DND-41 (cell line): Measurements from ENCODE around the gene FBXO15.

Experiments
- ATAC-seq: fragments of 200-7000 bp; cut with Tn5 transposase; 3 replicates; pipeline ENCODE4 v1.9.1; 2021; ENCODE audit warnings: low read depth; ENCODE audit not compliant: insufficient read depth
- DNase-seq: peaks from one replicate; pipeline ENCODE4 v3.0.0-alpha.2; 2020
- H2AFZ ChIP-seq: 2 replicates; pipeline ENCODE4 v1.6.0; 2012; ENCODE audit warnings: low read depth, low read length
- H3K27ac ChIP-seq: 2 replicates; pipeline ENCODE4 v1.5.1; 2012; ENCODE audit warnings: low read length, inconsistent platforms
- H3K27me3 ChIP-seq: fragments of 200-600 bp; sonication (generic); 2 replicates; pipeline ENCODE4 v1.6.0; 2012; ENCODE audit warnings: low read length, mild to moderate bottlenecking, inconsistent platforms; ENCODE audit not compliant: insufficient read depth, poor library complexity
- H3K36me3 ChIP-seq: 2 replicates; pipeline ENCODE4 v1.5.1; 2012; ENCODE audit warnings: low read length, inconsistent platforms; ENCODE audit not compliant: insufficient read depth
- H3K4me1 ChIP-seq: 2 replicates; pipeline ENCODE4 v1.5.1; 2012; ENCODE audit warnings: mild to moderate bottlenecking, low read length; ENCODE audit not compliant: insufficient read depth
- H3K4me2 ChIP-seq: 2 replicates; pipeline ENCODE4 v1.6.0; 2012; ENCODE audit warnings: mild to moderate bottlenecking, moderate library complexity, low read length, inconsistent platforms; ENCODE audit not compliant: insufficient read depth
- H3K4me3 ChIP-seq, 2 experiments: fragments of 200-600 bp in 1 of 2; shearing (Covaris generic) in 1 of 2; 2 replicates each; pipeline ENCODE4 v1.5.1; 2012 to 2016; ENCODE audit warnings: inconsistent platforms in 2 of 2, low read length in 2 of 2, mild to moderate bottlenecking in 2 of 2, low read depth in 1 of 2, moderate library complexity in 1 of 2
- H3K79me2 ChIP-seq: 2 replicates; pipeline ENCODE4 v1.6.0; 2012; ENCODE audit warnings: low read length, inconsistent platforms; ENCODE audit not compliant: insufficient read depth
- H3K9ac ChIP-seq: 2 replicates; pipeline ENCODE4 v1.6.0; 2012; ENCODE audit warnings: low read depth, mild to moderate bottlenecking, inconsistent platforms, low read length, moderate library complexity
- H3K9me3 ChIP-seq: 2 replicates; pipeline ENCODE4 v1.5.1; 2012; ENCODE audit warnings: low read length, moderate library complexity, mild to moderate bottlenecking, inconsistent platforms; ENCODE audit not compliant: insufficient read depth, severe bottlenecking
- H4K20me1 ChIP-seq: 2 replicates; pipeline ENCODE4 v1.6.0; 2012; ENCODE audit warnings: low read length; ENCODE audit not compliant: insufficient read depth
- EZH2 ChIP-seq: IDR thresholded peaks from 3 replicates; pipeline ENCODE4 v1.6.1; 2012; ENCODE audit warnings: borderline replicate concordance, low read depth, mild to moderate bottlenecking, moderate library complexity, low read length, inconsistent platforms; ENCODE audit not compliant: severe bottlenecking
- TF ChIP-seq, protein P1 (sequence below): IDR thresholded peaks from 2 replicates; pipeline ENCODE4 v1.5.1; 2012; ENCODE audit warnings: borderline replicate concordance, low read length, moderate library complexity, mild to moderate bottlenecking; ENCODE audit not compliant: poor library complexity, severe bottlenecking; ENCODE audit errors: extremely low read depth

Gene FBXO15

DNA sequence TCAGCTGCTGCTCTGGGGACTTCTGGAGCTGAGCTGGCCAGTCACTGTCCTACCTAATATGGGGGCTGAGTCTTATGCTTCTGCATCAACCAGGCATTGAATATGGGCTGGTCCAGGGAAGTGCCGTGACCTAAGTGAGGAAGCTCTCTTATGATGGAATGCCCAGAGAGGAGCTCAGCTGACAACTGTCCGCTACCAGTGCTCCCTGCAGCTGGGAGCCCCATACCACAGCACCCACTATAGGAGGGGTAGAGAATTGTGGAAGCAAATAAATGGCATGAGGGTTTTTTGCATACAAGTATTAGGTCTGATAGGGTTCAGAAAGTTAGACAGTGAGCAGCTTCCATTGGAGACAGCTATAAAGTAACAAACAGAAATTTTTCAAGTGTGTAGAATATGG lies 5.2 kb upstream of the FBXO15 start:
- ATAC-seq (no peak), DNase-seq (no peak)
- Histone ChIP-seq H3K79me2 (peaks cover 69% of the 10 kb centered on the region), H3K27ac (no peak overlapping the region), H3K9ac (no peak overlapping the region), H3K27me3 (no peaks in the 10 kb centered on the region), H4K20me1 (peaks cover 42% of the 10 kb centered on the region), H3K36me3 (peaks cover 72% of the 10 kb centered on the region), H2AFZ (no peak overlapping the region), H3K9me3 (no peaks in the 10 kb centered on the region), H3K4me2 (peak overlapping the region; percentile 84; the same call in 1 of the 2 replicates), H3K4me1 (peaks cover 38% of the 10 kb centered on the region), H3K4me3 (no peak overlapping the region)
- TF ChIP-seq, protein P1, sequence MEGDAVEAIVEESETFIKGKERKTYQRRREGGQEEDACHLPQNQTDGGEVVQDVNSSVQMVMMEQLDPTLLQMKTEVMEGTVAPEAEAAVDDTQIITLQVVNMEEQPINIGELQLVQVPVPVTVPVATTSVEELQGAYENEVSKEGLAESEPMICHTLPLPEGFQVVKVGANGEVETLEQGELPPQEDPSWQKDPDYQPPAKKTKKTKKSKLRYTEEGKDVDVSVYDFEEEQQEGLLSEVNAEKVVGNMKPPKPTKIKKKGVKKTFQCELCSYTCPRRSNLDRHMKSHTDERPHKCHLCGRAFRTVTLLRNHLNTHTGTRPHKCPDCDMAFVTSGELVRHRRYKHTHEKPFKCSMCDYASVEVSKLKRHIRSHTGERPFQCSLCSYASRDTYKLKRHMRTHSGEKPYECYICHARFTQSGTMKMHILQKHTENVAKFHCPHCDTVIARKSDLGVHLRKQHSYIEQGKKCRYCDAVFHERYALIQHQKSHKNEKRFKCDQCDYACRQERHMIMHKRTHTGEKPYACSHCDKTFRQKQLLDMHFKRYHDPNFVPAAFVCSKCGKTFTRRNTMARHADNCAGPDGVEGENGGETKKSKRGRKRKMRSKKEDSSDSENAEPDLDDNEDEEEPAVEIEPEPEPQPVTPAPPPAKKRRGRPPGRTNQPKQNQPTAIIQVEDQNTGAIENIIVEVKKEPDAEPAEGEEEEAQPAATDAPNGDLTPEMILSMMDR, result peak; percentile 17
- TF ChIP-seq EZH2, result no peak

DNA sequence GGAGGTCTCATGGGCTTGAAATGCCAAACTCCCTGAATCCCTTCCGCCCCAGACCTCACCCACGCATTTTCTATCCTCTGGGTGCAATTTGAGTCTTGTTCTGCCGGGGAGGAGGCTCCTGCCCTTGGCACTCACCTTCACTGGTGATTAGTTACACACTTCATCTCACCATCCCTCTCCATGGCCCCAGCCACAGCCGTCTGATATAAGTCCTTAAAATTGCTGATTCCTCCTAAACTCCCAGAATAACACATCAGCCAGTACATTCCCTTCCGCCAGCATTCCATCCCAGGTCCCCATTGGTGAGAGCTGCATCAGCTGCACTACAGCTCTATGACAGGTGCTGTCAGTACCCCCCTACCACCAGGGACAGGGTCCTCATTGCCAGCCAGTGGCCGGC lies 4.6 kb upstream of the FBXO15 start:
- Histone ChIP-seq H3K4me2 (peak overlapping the region; percentile 84; the same call in 1 of the 2 replicates), H3K4me1 (peaks cover 42% of the 10 kb centered on the region), H2AFZ (no peak overlapping the region), H4K20me1 (peaks cover 42% of the 10 kb centered on the region), H3K36me3 (peaks cover 66% of the 10 kb centered on the region), H3K79me2 (peaks cover 69% of the 10 kb centered on the region), H3K4me3 (no peak overlapping the region), H3K27me3 (no peaks in the 10 kb centered on the region), H3K9ac (no peak overlapping the region), H3K9me3 (no peaks in the 10 kb centered on the region), H3K27ac (no peak overlapping the region)
- TF ChIP-seq, protein P1, result no peak
- TF ChIP-seq EZH2, result no peak
- no peak for ATAC-seq
- no peak for DNase-seq

DNA sequence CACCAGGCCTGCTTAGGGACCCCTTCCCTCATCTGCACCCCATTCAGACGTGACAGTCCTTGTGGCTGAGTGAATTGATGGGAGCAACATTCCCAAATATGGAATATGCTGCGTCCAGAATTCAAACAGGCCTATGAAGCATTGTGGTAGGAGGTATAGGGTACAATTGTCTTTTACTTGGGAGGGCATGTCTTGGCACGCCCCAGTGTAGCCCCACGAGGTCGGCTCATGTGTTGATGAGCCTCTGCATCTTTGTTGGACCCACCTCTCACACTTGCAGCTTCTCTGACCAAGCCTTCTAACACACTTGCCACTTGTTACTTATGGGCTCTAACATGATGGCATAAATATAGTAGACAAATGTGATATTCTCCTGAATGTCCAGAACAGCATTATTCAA lies 2.2 kb upstream of the FBXO15 start:
- Histone ChIP-seq H3K4me3 (peak overlapping the region in 1 of 2 experiments; percentile 77; a peak in 3 of 4 replicates), H3K9ac (peak overlapping the region; percentile 81)
- no peak for DNase-seq

More for the DNA sequence above, 2.2 kb upstream of the FBXO15 start:
- Histone ChIP-seq H3K27me3 (no peaks in the 10 kb centered on the region), H3K4me2 (peak overlapping the region; percentile 84), H4K20me1 (peaks cover 42% of the 10 kb centered on the region), H3K79me2 (peaks cover 63% of the 10 kb centered on the region), H2AFZ (no peak overlapping the region), H3K27ac (peak overlapping the region; percentile 27; the same call in 1 of the 2 replicates), H3K36me3 (peaks cover 43% of the 10 kb centered on the region), H3K4me1 (peaks cover 48% of the 10 kb centered on the region), H3K9me3 (no peaks in the 10 kb centered on the region)
- TF ChIP-seq EZH2, result no peak
- TF ChIP-seq, protein P1, result no peak
- ATAC-seq, result no peak
